Hematopoietic multipotent progenitor cell treated with erythropoietin and hydrocortisone succinate and interleukin-3 and kit ligand, for 15 days (in vitro differentiated cells): Measurements from ENCODE around the gene CYP26A1.

Experiments used
- DNase-seq: peaks from one replicate; pipeline ENCODE4 v3.0.0-alpha.2; 2015; ENCODE audit warnings: low spot score

Gene CYP26A1

GRCh38 chr10:93123766-93124165 is 50.1 kb downstream of the CYP26A1 start:
- DNase-seq, result no peak

GRCh38 chr10:93124580-93125318 is 51.1 kb downstream of the CYP26A1 start:
- no peak for DNase-seq

- no peak for DNase-seq
Observed at GRCh38 chr10:93125966-93126365, 52.3 kb downstream of the CYP26A1 start.

GRCh38 chr10:93126483-93127052 is 52.9 kb downstream of the CYP26A1 start:
- no peak for DNase-seq
